GM13977 (cell line): ENCODE measurements around the gene GTF3C1.

Experiments used
- DNase-seq: peaks from one replicate; pipeline ENCODE4 v3.0.0; 2012; ENCODE audit warnings: low spot score
- in situ Hi-C: fragments of 300-500 bp; cut with MboI; formaldehyde crosslinking; loops from one replicate; pipeline ENCODE4 v1.12.0; 2022; ENCODE audit warnings: low sequenced_read_pairs, low pct_unique_long_range_greater_than_20kb, mixed read lengths, inconsistent platforms; ENCODE audit not compliant: unreplicated experiment
- TF ChIP-seq, protein P1 (sequence below): IDR thresholded peaks from 2 replicates; pipeline ENCODE4 v1.5.1; 2012; ENCODE audit warnings: mild to moderate bottlenecking, control low read depth; ENCODE audit not compliant: insufficient read depth; ENCODE audit errors: extremely low read depth, missing control alignments

GTF3C1 gene

DNA sequence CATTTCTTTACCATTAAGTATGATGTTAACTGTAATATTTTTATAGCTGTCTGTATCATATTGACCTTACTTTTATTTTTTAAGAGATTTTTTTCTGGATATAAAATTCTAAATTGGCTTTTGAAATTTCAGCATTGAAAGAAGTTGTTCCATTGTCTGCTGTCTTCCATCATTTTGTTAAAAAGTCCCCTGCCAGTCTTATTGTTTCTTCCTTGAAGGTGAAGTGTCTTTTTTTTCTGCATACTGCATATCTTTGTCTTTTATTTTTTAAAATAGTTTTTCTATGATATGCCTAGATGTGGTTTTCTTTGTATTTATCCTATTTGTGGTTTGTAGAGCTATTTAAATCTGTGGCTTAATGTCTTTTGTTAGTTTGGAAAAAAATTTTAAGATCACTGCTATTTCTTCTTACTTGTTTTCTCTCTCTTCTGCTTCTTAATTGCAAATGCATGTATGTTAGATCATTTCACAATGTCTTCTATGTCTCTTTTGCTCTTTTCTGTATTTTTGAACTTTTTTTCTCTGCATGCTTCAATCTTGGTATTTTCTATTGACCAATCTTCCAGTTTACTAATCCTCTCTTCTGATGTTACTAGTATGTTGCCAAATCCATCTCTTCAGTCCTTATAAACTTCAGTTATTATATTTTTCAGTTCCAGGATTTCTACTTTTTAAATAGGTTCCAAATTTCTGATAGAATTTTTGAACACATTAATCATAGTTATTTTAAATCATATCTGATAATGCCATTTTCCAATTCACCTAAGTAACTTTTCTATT is 127.6 kb downstream of the GTF3C1 start:
- in situ Hi-C loops, result no loop called here

DNA sequence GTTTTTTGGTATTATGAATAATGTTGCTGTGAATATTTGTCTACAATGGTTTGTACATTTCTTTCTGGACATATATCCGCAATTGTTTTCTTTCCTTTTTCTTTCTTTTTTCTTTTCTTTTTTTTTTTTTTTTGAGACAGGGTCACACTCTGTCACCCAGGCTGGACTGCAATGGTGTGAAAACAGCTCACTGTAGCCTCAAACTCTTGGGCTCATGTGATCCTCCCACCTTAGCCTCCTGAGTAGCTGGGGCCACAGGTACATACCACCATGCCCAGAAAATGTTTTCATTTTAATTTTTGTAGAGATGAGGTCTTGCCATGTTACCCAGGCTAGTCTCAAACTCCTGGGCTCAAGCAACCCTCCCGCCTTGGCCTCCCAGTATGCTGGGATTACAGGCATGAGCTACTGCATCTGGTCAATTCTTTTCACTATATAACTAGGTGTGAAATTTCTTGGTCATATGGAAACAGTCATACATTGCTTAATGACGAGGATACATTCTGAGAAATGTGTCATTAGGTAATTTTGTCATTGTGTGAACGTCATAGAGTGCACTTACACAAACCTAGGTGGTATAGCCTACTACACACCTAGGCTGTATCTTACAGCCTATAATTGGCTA is 132.6 kb downstream of the GTF3C1 start:
- TF ChIP-seq, protein P1, sequence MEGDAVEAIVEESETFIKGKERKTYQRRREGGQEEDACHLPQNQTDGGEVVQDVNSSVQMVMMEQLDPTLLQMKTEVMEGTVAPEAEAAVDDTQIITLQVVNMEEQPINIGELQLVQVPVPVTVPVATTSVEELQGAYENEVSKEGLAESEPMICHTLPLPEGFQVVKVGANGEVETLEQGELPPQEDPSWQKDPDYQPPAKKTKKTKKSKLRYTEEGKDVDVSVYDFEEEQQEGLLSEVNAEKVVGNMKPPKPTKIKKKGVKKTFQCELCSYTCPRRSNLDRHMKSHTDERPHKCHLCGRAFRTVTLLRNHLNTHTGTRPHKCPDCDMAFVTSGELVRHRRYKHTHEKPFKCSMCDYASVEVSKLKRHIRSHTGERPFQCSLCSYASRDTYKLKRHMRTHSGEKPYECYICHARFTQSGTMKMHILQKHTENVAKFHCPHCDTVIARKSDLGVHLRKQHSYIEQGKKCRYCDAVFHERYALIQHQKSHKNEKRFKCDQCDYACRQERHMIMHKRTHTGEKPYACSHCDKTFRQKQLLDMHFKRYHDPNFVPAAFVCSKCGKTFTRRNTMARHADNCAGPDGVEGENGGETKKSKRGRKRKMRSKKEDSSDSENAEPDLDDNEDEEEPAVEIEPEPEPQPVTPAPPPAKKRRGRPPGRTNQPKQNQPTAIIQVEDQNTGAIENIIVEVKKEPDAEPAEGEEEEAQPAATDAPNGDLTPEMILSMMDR, result no peak
- in situ Hi-C loops, result no loop called here
- DNase-seq, result no peak

More for the DNA sequence above, 127.6 kb downstream of the GTF3C1 start:
- no peak for DNase-seq
- TF ChIP-seq, protein P1, result no peak

DNA sequence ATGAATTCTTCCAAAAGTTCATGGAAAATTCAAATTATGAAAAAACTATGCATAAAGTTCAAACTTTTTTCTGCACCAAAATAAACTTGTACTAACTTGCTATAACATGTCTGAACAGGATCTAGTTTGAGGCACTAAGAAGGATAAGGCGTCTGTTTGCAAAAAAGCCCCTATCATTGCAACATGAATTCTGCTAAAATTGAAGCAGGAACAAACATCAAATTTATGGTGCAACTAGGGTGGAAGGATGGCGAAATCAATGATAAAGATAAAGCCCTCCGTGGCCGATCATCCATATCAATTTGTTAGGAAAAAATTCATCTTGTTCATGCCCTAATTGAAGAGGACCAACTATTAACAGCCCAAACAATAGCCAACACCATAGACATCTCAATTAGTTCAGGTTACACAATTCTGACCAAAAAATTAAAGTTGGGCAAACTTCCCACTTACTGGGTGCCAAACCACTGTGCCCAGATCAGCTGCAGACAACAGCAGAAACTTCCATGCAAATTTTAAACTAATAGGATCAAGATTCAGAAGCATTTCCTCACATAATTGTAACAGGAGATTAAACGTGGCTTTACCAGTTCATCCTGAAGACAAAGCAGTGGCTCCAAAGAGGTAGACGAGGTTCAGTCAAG is 134.8 kb downstream of the GTF3C1 start:
- no peak for DNase-seq
- in situ Hi-C loops, result no loop called here
- TF ChIP-seq, protein P1, result no peak

DNA sequence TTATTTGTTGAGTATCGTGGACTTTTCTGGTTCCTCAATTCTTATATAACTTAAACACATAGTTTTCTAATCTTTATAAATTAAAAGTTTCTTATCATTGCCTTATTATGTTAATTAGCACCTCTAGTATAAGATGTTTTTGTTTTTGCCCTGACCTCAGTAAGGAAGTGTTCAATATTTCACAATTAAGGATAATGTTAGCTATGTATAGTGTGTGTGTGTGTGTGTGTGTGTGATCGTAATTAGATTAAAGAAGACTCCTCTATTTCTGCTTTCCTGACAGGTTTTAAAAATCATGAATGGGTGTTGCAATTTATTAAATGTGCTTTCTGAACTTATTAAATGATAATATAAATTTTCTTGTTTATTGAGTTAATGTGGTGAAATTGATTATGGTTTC is 135.8 kb downstream of the GTF3C1 start:
- TF ChIP-seq, protein P1, result no peak
- DNase-seq, result no peak
- in situ Hi-C loops, result no loop called here

DNA sequence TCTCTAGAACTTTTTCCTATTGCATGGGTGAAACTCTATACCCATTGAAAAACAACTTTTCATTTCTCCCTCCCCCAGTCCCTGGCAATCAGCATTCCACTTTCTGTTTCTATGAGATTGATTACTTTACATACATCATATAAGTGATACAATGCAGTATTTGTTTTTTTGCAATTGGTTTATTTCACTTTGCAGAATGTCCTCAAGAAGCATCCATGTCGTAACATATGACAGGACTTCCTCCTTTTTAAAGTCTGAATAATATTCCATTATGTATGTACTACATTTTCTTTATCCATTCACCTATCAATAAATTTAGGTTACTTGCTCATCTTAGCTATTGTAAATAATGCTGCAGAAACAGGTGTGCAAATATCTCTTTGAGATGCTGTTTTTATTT is 139.0 kb downstream of the GTF3C1 start:
- TF ChIP-seq, protein P1, result no peak
- DNase-seq, result no peak
- in situ Hi-C loops, result no loop called here
